HAP-1 (cell line): ENCODE measurements around the gene PRKD1.

Experiments
- DNase-seq, 2 experiments: peaks; one replicate each; pipeline ENCODE4 v3.0.0-alpha.2; 2016 to 2020; ENCODE audit warnings: low spot score in 2 of 2
- H3K27me3 ChIP-seq: fragments of 250-450 bp; sonication (Bioruptor Pico); 2 replicates; pipeline ENCODE4 v1.5.1; 2020; ENCODE audit warnings: low read depth, mild to moderate bottlenecking, moderate library complexity
- H3K36me3 ChIP-seq: fragments of 250-450 bp; sonication (Bioruptor Pico); replicated peaks from 2 replicates; pipeline ENCODE4 v1.5.1; 2020; ENCODE audit warnings: mild to moderate bottlenecking
- H3K4me1 ChIP-seq: fragments of 250-450 bp; sonication (Bioruptor Pico); 2 replicates; pipeline ENCODE4 v1.5.1; 2020; ENCODE audit warnings: mild to moderate bottlenecking
- H3K4me3 ChIP-seq: fragments of 250-450 bp; sonication (Bioruptor Pico); 2 replicates; pipeline ENCODE4 v1.5.1; 2020; ENCODE audit warnings: mild to moderate bottlenecking, moderate library complexity
- H3K9me3 ChIP-seq: fragments of 250-450 bp; sonication (Bioruptor Pico); 2 replicates; pipeline ENCODE4 v1.5.1; 2020; ENCODE audit warnings: mild to moderate bottlenecking, moderate library complexity
- in situ Hi-C: fragments of 300-500 bp; cut with MboI; formaldehyde crosslinking; loops from 3 replicates; pipeline ENCODE4 v1.14.3; 2020; ENCODE audit warnings: low sequenced_read_pairs, inconsistent platforms, mixed read lengths

Gene PRKD1

DNA sequence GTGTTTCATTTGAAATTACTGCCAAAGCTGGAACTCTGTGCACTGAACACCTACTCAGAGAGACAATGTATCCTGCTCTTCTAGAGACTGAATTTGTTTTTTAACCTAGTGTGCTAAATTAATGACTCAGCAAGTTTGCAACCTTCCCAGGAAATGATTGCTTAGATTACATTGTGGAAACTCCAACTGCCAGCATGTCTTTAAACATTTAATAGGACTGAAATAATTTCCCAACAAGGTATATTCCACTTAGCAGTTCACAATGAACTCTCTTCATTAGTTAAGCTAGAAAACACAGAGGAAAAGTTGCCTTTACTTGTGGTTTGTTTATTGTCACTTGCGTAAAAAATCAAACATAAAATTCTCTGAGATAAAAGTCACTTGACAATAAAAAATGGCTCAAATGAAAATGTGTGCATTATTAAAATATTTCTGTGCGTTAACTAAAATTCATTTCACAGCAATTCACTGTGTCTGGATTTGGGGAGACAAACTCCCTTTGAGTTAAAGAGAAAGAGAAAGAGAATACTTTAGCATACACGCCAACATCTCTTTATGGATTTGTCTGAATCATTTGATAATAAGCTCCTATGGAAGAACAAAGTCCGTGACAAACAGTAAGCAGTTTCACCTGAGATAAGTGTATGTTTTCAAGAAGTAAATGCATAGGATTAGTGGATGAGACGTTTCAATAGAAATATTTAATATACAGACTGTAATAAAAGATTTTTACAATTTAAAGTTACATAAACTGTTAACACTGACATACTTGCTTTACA, 284.0 kb downstream of the PRKD1 start:
- H3K27me3 ChIP-seq: no peaks in the 10 kb centered on the region
- H3K36me3 ChIP-seq: no peaks in the 10 kb centered on the region
- no peak overlapping the region for H3K4me3 ChIP-seq
- in situ Hi-C loops: no loop called here
- H3K4me1 ChIP-seq: peaks cover 7% of the 10 kb centered on the region
- H3K9me3 ChIP-seq: no peaks in the 10 kb centered on the region
- DNase-seq: no peak

- Histone ChIP-seq H3K4me3 (no peak overlapping the region), H3K9me3 (no peaks in the 10 kb centered on the region), H3K27me3 (no peaks in the 10 kb centered on the region), H3K4me1 (no peaks in the 10 kb centered on the region), H3K36me3 (no peaks in the 10 kb centered on the region)
- in situ Hi-C loops: no loop called here
- DNase-seq: no peak
Observed at GRCh38 chr14:29637411-29637810, 290.2 kb downstream of the PRKD1 start.

DNA sequence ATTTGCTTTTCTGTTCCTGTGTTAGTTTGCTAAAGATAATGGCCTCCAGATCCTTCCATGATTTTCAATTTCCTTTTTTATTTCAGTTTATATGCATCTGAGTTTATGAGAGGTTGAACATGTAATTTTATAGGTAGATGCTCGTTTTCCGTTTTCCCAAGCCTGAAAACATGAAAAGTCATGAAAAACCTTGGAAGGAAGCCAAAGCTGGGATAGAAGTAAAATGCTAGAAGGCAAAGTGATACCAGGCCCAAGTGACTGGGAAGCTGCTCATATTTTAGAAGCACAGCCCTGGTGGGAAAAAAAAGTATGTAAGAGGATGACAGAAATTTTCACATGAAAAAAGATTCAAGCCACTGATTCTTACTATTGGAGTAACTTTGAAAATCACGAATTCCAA, 290.8 kb downstream of the PRKD1 start:
- no peaks in the 10 kb centered on the region for H3K4me1 ChIP-seq
- H3K9me3 ChIP-seq: no peaks in the 10 kb centered on the region
- H3K27me3 ChIP-seq: no peaks in the 10 kb centered on the region
- H3K4me3 ChIP-seq: no peak overlapping the region
- no peaks in the 10 kb centered on the region for H3K36me3 ChIP-seq
- no peak for DNase-seq
- in situ Hi-C loops: no loop called here

DNA sequence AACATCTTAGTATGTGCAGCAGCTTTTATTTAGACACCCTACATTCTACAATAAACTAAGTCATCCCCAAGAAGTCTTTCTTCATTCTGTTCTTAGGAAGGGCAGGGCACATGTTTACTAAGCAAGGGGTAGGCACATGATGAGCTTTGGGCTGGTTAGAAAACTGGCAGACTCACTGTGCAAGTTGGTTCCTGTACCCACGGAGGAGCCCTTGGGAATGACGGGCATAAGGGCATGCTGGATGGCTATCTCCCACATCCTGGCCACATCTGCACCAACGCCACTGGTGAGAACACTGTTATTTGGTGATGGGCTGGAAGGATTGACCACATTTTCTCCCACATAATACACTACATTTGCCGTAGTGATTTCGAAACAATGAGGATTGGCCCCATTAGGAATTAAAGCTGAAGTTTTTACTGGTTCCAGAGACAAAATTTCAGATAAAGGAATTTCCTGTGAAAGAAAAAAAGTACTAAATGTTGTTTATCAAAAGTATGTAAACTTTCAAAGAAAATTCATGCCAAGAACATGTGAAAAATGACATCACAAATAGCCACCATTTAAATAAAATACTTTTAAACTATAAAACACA, 297.0 kb downstream of the PRKD1 start:
- H3K27me3 ChIP-seq: no peaks in the 10 kb centered on the region
- in situ Hi-C loops: no loop called here
- no peak overlapping the region for H3K4me3 ChIP-seq
- no peaks in the 10 kb centered on the region for H3K4me1 ChIP-seq
- no peaks in the 10 kb centered on the region for H3K9me3 ChIP-seq
- no peak for DNase-seq
- H3K36me3 ChIP-seq: 0 out of 2 replicates have a peak, but pooled peaks cover 3% of the 10 kb centered on the region

- no peak for DNase-seq
- no peaks in the 10 kb centered on the region for H3K9me3 ChIP-seq
- 0 out of 2 replicates have a peak, but pooled peaks cover 3% of the 10 kb centered on the region for H3K36me3 ChIP-seq
- no peak overlapping the region for H3K4me3 ChIP-seq
- no peaks in the 10 kb centered on the region for H3K4me1 ChIP-seq
- in situ Hi-C loops: no loop called here
- H3K27me3 ChIP-seq: no peaks in the 10 kb centered on the region
Observed at GRCh38 chr14:29629839-29630238, 297.8 kb downstream of the PRKD1 start.

DNA sequence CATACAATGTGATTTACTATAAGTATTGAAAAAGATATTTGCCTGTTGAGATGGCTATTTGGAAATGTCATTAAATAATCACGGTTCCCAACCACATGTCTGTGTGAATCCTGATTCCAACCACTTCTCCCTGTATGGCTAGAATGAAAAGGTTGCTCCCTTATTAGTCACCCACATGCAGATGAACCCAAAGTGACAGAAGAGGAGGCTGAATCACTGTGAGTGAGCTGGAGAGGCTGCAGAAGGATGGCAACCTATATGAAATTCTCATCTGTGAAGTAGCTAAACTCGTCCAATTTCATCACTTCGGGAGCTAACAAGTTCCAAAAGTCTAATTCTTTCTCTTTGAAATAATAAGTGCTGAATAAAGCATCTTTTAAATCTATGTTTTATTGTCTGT, 300.5 kb downstream of the PRKD1 start:
- no peaks in the 10 kb centered on the region for H3K27me3 ChIP-seq
- in situ Hi-C loops: no loop called here
- H3K9me3 ChIP-seq: no peaks in the 10 kb centered on the region
- no peak overlapping the region for H3K4me3 ChIP-seq
- no peaks in the 10 kb centered on the region for H3K4me1 ChIP-seq
- H3K36me3 ChIP-seq: 0 out of 2 replicates have a peak, but pooled peaks cover 3% of the 10 kb centered on the region
- DNase-seq: no peak

DNA sequence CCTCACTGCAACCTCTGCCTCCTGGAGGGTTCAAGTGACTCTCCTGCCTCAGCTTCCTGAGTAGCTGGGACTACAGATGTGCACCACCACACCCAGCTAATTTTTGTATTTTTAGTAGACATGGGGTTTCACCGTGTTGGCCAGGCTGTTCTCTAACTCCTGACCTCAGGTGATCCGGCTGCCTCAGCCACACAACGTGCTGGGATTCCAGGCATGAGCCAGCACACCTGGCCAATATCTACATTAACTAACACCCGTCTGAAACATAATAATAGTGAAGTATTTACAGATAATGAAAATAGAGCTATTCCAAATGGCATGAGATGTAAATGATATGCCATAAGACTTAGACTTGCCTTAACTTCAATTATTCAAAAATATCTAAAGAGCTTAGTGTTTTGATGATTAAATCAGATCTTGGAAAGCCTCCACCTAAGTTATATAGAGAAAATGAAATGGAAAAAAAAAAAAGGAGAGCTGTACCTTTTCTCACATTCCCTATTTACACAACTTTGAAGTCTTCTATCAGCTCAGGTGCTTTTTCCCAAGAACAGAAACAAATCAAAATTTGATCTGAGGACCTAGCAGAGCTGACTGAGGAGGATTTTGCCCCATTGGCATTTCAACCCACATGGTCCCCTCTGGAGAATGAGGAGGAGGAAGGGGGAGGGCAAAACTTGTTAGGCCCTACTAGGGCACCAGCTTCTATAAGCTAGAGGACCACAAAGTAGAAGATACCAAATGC, 309.2 kb downstream of the PRKD1 start:
- Histone ChIP-seq H3K4me3 (no peak overlapping the region), H3K4me1 (peaks cover 5% of the 10 kb centered on the region; the same call in 1 of the 2 replicates), H3K9me3 (no peaks in the 10 kb centered on the region), H3K27me3 (no peaks in the 10 kb centered on the region), H3K36me3 (no peaks in the 10 kb centered on the region)
- in situ Hi-C loops: no loop called here
- DNase-seq: no peak

DNA sequence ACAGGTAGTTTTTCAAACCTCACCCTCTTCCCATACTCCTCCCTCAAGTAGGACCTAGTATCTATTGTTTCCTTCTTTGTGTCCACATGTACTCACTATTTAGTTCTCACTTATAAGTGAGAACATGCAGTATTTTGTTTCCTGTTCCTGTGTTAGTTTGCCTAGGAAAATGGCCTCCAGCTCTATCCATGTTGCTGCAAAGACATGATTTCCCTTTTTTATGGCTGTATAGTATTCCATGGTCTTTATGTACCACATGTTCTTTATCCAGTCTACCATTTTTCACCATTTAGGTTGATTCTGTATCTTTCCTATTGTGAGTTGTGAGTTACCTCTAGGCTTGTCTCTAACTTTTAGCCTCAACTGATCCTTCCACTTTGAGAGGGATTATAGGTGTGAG, 310.7 kb downstream of the PRKD1 start:
- in situ Hi-C loops: no loop called here
- Histone ChIP-seq H3K9me3 (no peaks in the 10 kb centered on the region), H3K4me3 (no peak overlapping the region), H3K36me3 (no peaks in the 10 kb centered on the region), H3K27me3 (no peaks in the 10 kb centered on the region), H3K4me1 (peaks cover 5% of the 10 kb centered on the region; the same call in 1 of the 2 replicates)
- no peak for DNase-seq

GRCh38 chr14:29608861-29609260, 318.8 kb downstream of the PRKD1 start:
- in situ Hi-C loops: no loop called here
- DNase-seq: no peak
- Histone ChIP-seq H3K4me1 (peaks cover 9% of the 10 kb centered on the region), H3K27me3 (no peaks in the 10 kb centered on the region), H3K4me3 (no peak overlapping the region), H3K9me3 (no peaks in the 10 kb centered on the region), H3K36me3 (no peaks in the 10 kb centered on the region)

GRCh38 chr14:29607169-29607568, 320.5 kb downstream of the PRKD1 start:
- no peak overlapping the region for H3K4me3 ChIP-seq
- no peaks in the 10 kb centered on the region for H3K27me3 ChIP-seq
- no peak for DNase-seq
- H3K36me3 ChIP-seq: no peaks in the 10 kb centered on the region
- in situ Hi-C loops: no loop called here
- peaks cover 9% of the 10 kb centered on the region for H3K4me1 ChIP-seq
- H3K9me3 ChIP-seq: no peaks in the 10 kb centered on the region

GRCh38 chr14:29603696-29604095, 324.0 kb downstream of the PRKD1 start:
- Histone ChIP-seq H3K4me1 (peaks cover 9% of the 10 kb centered on the region), H3K4me3 (no peak overlapping the region), H3K36me3 (no peaks in the 10 kb centered on the region), H3K9me3 (no peaks in the 10 kb centered on the region), H3K27me3 (no peaks in the 10 kb centered on the region)
- in situ Hi-C loops: no loop called here
- DNase-seq: no peak

DNA sequence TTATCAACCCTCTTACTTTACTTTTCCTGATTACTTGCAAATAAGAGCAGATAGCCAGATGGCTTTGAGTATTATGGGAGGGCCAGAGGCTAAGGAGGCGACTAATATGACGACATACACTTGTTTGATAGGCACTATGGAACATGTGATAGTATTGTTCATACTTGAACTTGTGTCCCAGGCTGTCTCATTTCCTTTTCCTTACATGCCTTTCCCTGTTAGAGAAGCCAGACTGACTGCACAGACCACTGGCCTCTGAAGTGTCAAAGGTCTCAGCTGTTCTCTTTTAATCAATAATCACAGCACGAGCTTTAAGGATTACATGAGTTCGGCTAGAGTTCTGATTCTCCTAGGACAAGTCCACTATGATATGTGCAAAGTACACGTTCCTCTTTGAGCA, 326.0 kb downstream of the PRKD1 start:
- no peaks in the 10 kb centered on the region for H3K27me3 ChIP-seq
- DNase-seq: no peak
- peaks cover 5% of the 10 kb centered on the region for H3K4me1 ChIP-seq
- H3K9me3 ChIP-seq: no peaks in the 10 kb centered on the region
- no peaks in the 10 kb centered on the region for H3K36me3 ChIP-seq
- no peak overlapping the region for H3K4me3 ChIP-seq
- in situ Hi-C loops: no loop called here

GRCh38 chr14:29587761-29588470, 339.7 kb downstream of the PRKD1 start:
- no peak for DNase-seq

More at GRCh38 chr14:29587761-29588470, 339.7 kb downstream of the PRKD1 start:
- Histone ChIP-seq H3K4me1 (no peaks in the 10 kb centered on the region; the same call in 1 of the 2 replicates), H3K27me3 (no peaks in the 10 kb centered on the region), H3K36me3 (no peaks in the 10 kb centered on the region), H3K9me3 (no peaks in the 10 kb centered on the region), H3K4me3 (no peak overlapping the region)
- in situ Hi-C loops: no loop called here
